A549 (cell line): Measurements from ENCODE around the gene C1orf21. TPM values are rescaled to one million over a fixed set of nuclear protein-coding genes. Genes with fewer than 3 reads are reported as not detected.

Experiments used
- ATAC-seq, 2 experiments: fragments of 200-7000 bp in 1 of 2; fragments of >200 bp in 1 of 2; cut with Nextera tagmentation in 1 of 2; cut with Tn5 transposase in 1 of 2; 3 replicates each; pipeline versions ENCODE4 v1.8.0 to v1.9.1; 2018 to 2020; ENCODE audit warnings: mild to moderate bottlenecking in 1 of 2, moderate library complexity in 1 of 2
- CTCF ChIA-PET: fragments of 300-600 bp; sonication (Branson Sonifier 250); formaldehyde crosslinking; extraction: SDS; loops from one replicate; lab custom pipeline; 2021; ENCODE audit warnings: antibody characterized with exemption, inconsistent platforms; lab: Yijun Ruan, JAX
- POLR2A ChIA-PET: fragments of 350-600 bp; formaldehyde crosslinking; extraction: SDS; loops from one replicate; lab custom pipeline; 2021; ENCODE audit warnings: antibody characterized with exemption, inconsistent platforms; lab: Yijun Ruan, JAX
- DNase-seq, 2 experiments: peaks; one replicate each; pipeline versions ENCODE4 v3.0.0 to v3.0.0-alpha.2; 2011 to 2016; ENCODE audit warnings: low read depth in 1 of 2, low spot score in 1 of 2
- FAIRE-seq: peaks from 2 replicates; lab custom pipeline; 2011; peaks lifted over from hg19 to GRCh38; lab: Jason Lieb, UNC
- H3K27ac ChIP-seq, 2 experiments: fragments of >200 bp; sonication (Bioruptor Twin); formaldehyde crosslinking; 3 replicates each; pipeline ENCODE4 v1.5.1; 2016 to 2017
- H3K4me1 ChIP-seq: fragments of >200 bp; sonication (Bioruptor Twin); formaldehyde crosslinking; 3 replicates; pipeline ENCODE4 v1.6.1; 2016
- H3K4me2 ChIP-seq: fragments of >200 bp; sonication (Bioruptor Twin); formaldehyde crosslinking; 3 replicates; pipeline ENCODE4 v1.6.1; 2016
- H3K4me3 ChIP-seq: fragments of >200 bp; sonication (Bioruptor Twin); formaldehyde crosslinking; 3 replicates; pipeline ENCODE4 v1.5.1; 2016
- H3K9me3 ChIP-seq: fragments of >200 bp; sonication (Bioruptor Twin); formaldehyde crosslinking; 3 replicates; pipeline ENCODE4 v1.6.1; 2016
- BHLHE40 ChIP-seq: IDR thresholded peaks from 2 replicates; pipeline ENCODE4 v1.6.1; 2012; ENCODE audit warnings: low read depth, low read length, inconsistent platforms
- CBX2 ChIP-seq: fragments of 200-600 bp; sonication (generic); IDR thresholded peaks from 2 replicates; pipeline ENCODE4 v1.6.1; 2016; ENCODE audit warnings: low read depth, mild to moderate bottlenecking, borderline replicate concordance
- EHF ChIP-seq: fragments of 250-450 bp; sonication (Bioruptor Pico); IDR thresholded peaks from 2 replicates; pipeline ENCODE4 v1.5.0; 2020; ENCODE audit warnings: mild to moderate bottlenecking
- FOSB ChIP-seq: fragments of 250-450 bp; sonication (Bioruptor Pico); IDR thresholded peaks from 2 replicates; pipeline ENCODE4 v1.5.0; 2020; ENCODE audit warnings: mild to moderate bottlenecking, moderate library complexity
- HDAC2 ChIP-seq: fragments of 200-600 bp; sonication (generic); IDR thresholded peaks from 2 replicates; pipeline ENCODE4 v1.6.1; 2016
- HEYL ChIP-seq: fragments of 250-450 bp; sonication (Bioruptor Pico); IDR thresholded peaks from 2 replicates; pipeline ENCODE4 v1.8.0; 2021; ENCODE audit warnings: mild to moderate bottlenecking, moderate library complexity
- JUNB ChIP-seq: fragments of >200 bp; sonication (Bioruptor Twin); formaldehyde crosslinking; IDR thresholded peaks from 2 replicates; pipeline ENCODE4 v1.6.1; 2016
- KDM1A ChIP-seq: fragments of 200-600 bp; sonication (generic); IDR thresholded peaks from 2 replicates; pipeline ENCODE4 v1.6.1; 2016; ENCODE audit warnings: low read depth, mild to moderate bottlenecking
- MAZ ChIP-seq: fragments of 150-350 bp; IDR thresholded peaks from 2 replicates; pipeline ENCODE4 v1.6.1; 2014; ENCODE audit warnings: antibody characterized with exemption, low read depth, low read length, borderline replicate concordance
- MYC ChIP-seq: IDR thresholded peaks from 2 replicates; pipeline ENCODE4 v1.6.1; 2012; ENCODE audit warnings: mild to moderate bottlenecking, inconsistent platforms, low read length, improper control_type of control experiment, borderline replicate concordance
- PBX3 ChIP-seq: IDR thresholded peaks from 2 replicates; pipeline ENCODE4 v1.6.1; 2012
- POLR2A ChIP-seq: IDR thresholded peaks from 2 replicates; pipeline ENCODE4 v1.6.1; 2012; ENCODE audit warnings: mild to moderate bottlenecking, low read length
- POLR2AphosphoS2 ChIP-seq: conservative IDR thresholded peaks from 2 replicates; pipeline ENCODE4 v1.6.1; 2012; ENCODE audit warnings: low read length, improper control_type of control experiment, inconsistent platforms
- RAD21 ChIP-seq, 2 experiments: fragments of >200 bp in 1 of 2; sonication (Bioruptor Twin) in 1 of 2; formaldehyde crosslinking in 1 of 2; IDR thresholded peaks in 1 of 2; conservative IDR thresholded peaks in 1 of 2; 2 replicates in 1 of 2; 3 replicates in 1 of 2; pipeline ENCODE4 v1.6.1; 2012 to 2018; ENCODE audit warnings: inconsistent platforms in 1 of 2
- RCOR1 ChIP-seq: fragments of 150-350 bp; IDR thresholded peaks from 2 replicates; pipeline ENCODE4 v1.6.1; 2014; ENCODE audit warnings: antibody characterized with exemption, low read length, low read depth
- RFX5 ChIP-seq: fragments of 450-650 bp; IDR thresholded peaks from 2 replicates; pipeline ENCODE4 v1.7.1; 2014; ENCODE audit warnings: antibody characterized with exemption, mild to moderate bottlenecking, moderate library complexity
- RNF2 ChIP-seq: fragments of 200-600 bp; sonication (generic); IDR thresholded peaks from 2 replicates; pipeline ENCODE4 v1.6.1; 2016; ENCODE audit warnings: low read depth, mild to moderate bottlenecking, antibody characterized with exemption, moderate library complexity, borderline replicate concordance
- SMC3 ChIP-seq: fragments of >200 bp; sonication (Bioruptor Twin); formaldehyde crosslinking; IDR thresholded peaks from 3 replicates; pipeline ENCODE4 v1.6.1; 2018; ENCODE audit warnings: inconsistent platforms
- SREBF2 ChIP-seq: fragments of 450-650 bp; IDR thresholded peaks from 2 replicates; pipeline ENCODE4 v1.6.1; 2014; ENCODE audit warnings: mild to moderate bottlenecking, moderate library complexity
- TFCP2L1 ChIP-seq: fragments of 250-450 bp; sonication (Bioruptor Pico); IDR thresholded peaks from 2 replicates; pipeline ENCODE4 v1.5.0; 2021; ENCODE audit warnings: mild to moderate bottlenecking
- TP53 ChIP-seq: fragments of 250-450 bp; sonication (Bioruptor Pico); IDR thresholded peaks from 2 replicates; pipeline ENCODE4 v1.5.0; 2021; ENCODE audit warnings: mild to moderate bottlenecking, moderate library complexity
- ZFP36 ChIP-seq: fragments of 450-650 bp; IDR thresholded peaks from 2 replicates; pipeline ENCODE4 v1.6.1; 2014; ENCODE audit warnings: borderline replicate concordance; ENCODE audit not compliant: partially characterized antibody
- ZNF302 ChIP-seq: fragments of 250-450 bp; sonication (Bioruptor Pico); IDR thresholded peaks from 2 replicates; pipeline ENCODE4 v1.9.0; 2021; ENCODE audit warnings: inconsistent platforms, mild to moderate bottlenecking, moderate library complexity
- ZSCAN20 ChIP-seq: fragments of 250-450 bp; sonication (Bioruptor Pico); IDR thresholded peaks from 2 replicates; pipeline ENCODE4 v1.8.0; 2022; ENCODE audit warnings: mild to moderate bottlenecking, moderate library complexity
- whole genome bisulfite sequencing: methylation state at CpG from one replicate; pipeline ENCODE4 v1.1.6; 2017; ENCODE audit errors: missing lambda C conversion rate; 5-methylcytosine and 5-hydroxymethylcytosine counted together
- polyA plus RNA-seq, 4 experiments: library from polyadenylated mRNA; depleted of rRNA in 3 of 4; stranded (reverse); fragments of >200 nt; fragmentation: RNase III in 1 of 4; extraction: RNeasy Plus Mini Kit Qiagen cat#74134 plus additional on column Dnase treatment in 1 of 4; gene quantifications; 2 replicates in 3 of 4; 3 replicates in 1 of 4; pipeline ENCODE4 v1.2.3, GENCODE V29; 2011 to 2017
- TF ChIP-seq, protein P1 (sequence below): fragments of 450-650 bp; IDR thresholded peaks from 2 replicates; pipeline ENCODE4 v1.6.1; 2014; ENCODE audit warnings: antibody characterized with exemption
- TF ChIP-seq, protein P2 (sequence below): fragments of 200-600 bp; sonication (generic); IDR thresholded peaks from 2 replicates; pipeline ENCODE4 v1.6.1; 2016; ENCODE audit warnings: antibody characterized with exemption, mild to moderate bottlenecking, moderate library complexity
- TF ChIP-seq, protein P3 (sequence below): fragments of 250-450 bp; sonication (Bioruptor Pico); IDR thresholded peaks from 2 replicates; pipeline ENCODE4 v1.5.0; 2021; ENCODE audit warnings: mild to moderate bottlenecking, moderate library complexity, borderline replicate concordance

Gene C1orf21
- polyA plus RNA-seq, 2 of the 4 experiments (the other 2 are of a cell fraction): 11.4 to 11.6 TPM

DNA sequence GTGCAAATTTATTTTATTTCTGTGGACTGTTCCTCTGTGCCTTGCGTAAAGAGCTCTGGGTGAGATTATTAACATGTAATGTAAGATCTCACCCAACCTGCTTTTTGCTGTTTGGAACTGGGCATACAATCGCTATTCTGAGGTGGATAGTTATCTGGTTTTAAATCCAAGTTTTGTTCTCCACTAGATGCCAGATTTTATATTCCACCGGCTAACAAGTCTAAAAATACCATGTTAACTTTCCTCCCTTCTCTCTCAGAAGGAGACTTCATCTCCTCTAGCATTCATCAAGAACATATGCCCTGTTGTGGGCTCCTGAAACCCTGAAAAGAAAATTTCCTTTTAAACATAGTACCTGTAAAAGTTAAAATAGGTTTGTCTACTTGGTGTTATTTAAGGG lies 56.4 kb downstream of the C1orf21 start:
- H3K4me2 ChIP-seq: no peak overlapping the region
- no peak for TF ChIP-seq TFCP2L1 (CRISPR knock-in tag)
- TF ChIP-seq SREBF2: no peak
- TF ChIP-seq ZSCAN20: no peak
- TF ChIP-seq KDM1A: no peak
- no peak for TF ChIP-seq RAD21 (conservative IDR thresholded peaks at IDR 0.05 in 1 of 2, IDR thresholded peaks at IDR 0.05 in 1 of 2)
- TF ChIP-seq JUNB: no peak
- no peak for TF ChIP-seq PBX3
- no peaks in the 10 kb centered on the region for H3K4me1 ChIP-seq
- WGBS: 84% methylated on average over 3 of the region's 3 CpGs
- CTCF ChIA-PET: no interaction called here
- FAIRE-seq: no peak
- ATAC-seq: no peak
- no peak overlapping the region for H3K27ac ChIP-seq
- DNase-seq: no peak
- no peak overlapping the region for H3K4me3 ChIP-seq
- POLR2A ChIA-PET: no interaction called here
- H3K9me3 ChIP-seq: no peaks in the 10 kb centered on the region

DNA sequence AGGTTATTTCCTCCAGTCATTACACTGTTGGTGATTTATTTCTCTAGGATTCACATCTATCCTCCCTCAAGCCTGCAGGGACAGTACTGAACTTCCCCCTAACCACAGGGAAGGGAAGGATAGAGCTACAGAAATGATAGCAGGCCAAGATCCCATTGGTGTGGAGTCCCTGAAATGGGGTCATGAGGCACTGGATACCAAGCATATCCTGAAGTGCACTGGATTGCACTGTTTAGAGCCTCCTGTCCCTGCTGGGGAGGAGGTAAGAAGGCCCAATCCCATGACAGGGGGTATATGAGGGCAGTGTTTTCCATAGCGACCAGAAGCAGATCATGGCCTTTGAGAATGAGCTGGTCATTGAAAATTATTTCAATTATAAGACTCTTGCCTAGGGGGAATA lies 56.8 kb downstream of the C1orf21 start:
- 61% methylated on average over 1 of the region's 1 CpG for WGBS
- no peaks in the 10 kb centered on the region for H3K4me1 ChIP-seq
- ChIA-PET CTCF (no interaction called here), POLR2A (no interaction called here)
- no peak for ATAC-seq
- FAIRE-seq: no peak
- no peak overlapping the region for H3K4me2 ChIP-seq
- no peak overlapping the region for H3K4me3 ChIP-seq
- TF ChIP-seq CBX2: no peak
- no peak for TF ChIP-seq RFX5
- TF ChIP-seq FOSB (CRISPR knock-in tag): no peak
- TF ChIP-seq SREBF2: no peak
- no peak for TF ChIP-seq ZFP36
- TF ChIP-seq KDM1A: no peak
- no peaks in the 10 kb centered on the region for H3K9me3 ChIP-seq
- H3K27ac ChIP-seq: no peak overlapping the region
- no peak for DNase-seq

DNA sequence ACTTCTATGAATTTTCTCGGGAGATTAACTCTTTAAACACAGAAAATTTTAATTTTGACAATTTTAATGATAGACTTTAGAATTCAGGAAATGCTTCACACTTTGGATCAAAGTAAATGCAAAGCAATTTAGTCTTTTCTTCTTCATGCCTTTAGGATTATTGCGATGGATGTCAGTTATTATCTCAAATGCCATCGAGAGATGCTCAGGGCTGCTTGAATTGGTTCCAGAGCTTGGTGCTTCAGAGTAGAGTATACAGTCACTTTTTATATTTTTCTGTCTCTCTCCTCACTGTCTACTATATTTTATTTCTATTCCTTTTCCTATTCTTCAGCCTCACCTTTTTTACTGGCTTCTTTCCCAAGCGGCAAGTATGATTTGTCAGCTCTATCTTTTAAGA lies 59.2 kb downstream of the C1orf21 start:
- Histone ChIP-seq H3K4me1 (no peaks in the 10 kb centered on the region), H3K4me3 (no peak overlapping the region), H3K4me2 (no peak overlapping the region), H3K9me3 (no peaks in the 10 kb centered on the region), H3K27ac (no peak overlapping the region)
- TF ChIP-seq, protein P1, sequence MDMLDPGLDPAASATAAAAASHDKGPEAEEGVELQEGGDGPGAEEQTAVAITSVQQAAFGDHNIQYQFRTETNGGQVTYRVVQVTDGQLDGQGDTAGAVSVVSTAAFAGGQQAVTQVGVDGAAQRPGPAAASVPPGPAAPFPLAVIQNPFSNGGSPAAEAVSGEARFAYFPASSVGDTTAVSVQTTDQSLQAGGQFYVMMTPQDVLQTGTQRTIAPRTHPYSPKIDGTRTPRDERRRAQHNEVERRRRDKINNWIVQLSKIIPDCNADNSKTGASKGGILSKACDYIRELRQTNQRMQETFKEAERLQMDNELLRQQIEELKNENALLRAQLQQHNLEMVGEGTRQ: no peak
- TF ChIP-seq RNF2 (no peak), POLR2AphosphoS2 (no peak), HEYL (CRISPR knock-in tag) (no peak), MAZ (no peak), HDAC2 (no peak), RCOR1 (no peak), POLR2A (no peak), MYC (no peak), PBX3 (no peak), SMC3 (no peak), EHF (CRISPR knock-in tag) (no peak), TP53 (CRISPR knock-in tag) (no peak), BHLHE40 (no peak), ZNF302 (CRISPR knock-in tag) (no peak), RFX5 (no peak)
- TF ChIP-seq, protein P2, sequence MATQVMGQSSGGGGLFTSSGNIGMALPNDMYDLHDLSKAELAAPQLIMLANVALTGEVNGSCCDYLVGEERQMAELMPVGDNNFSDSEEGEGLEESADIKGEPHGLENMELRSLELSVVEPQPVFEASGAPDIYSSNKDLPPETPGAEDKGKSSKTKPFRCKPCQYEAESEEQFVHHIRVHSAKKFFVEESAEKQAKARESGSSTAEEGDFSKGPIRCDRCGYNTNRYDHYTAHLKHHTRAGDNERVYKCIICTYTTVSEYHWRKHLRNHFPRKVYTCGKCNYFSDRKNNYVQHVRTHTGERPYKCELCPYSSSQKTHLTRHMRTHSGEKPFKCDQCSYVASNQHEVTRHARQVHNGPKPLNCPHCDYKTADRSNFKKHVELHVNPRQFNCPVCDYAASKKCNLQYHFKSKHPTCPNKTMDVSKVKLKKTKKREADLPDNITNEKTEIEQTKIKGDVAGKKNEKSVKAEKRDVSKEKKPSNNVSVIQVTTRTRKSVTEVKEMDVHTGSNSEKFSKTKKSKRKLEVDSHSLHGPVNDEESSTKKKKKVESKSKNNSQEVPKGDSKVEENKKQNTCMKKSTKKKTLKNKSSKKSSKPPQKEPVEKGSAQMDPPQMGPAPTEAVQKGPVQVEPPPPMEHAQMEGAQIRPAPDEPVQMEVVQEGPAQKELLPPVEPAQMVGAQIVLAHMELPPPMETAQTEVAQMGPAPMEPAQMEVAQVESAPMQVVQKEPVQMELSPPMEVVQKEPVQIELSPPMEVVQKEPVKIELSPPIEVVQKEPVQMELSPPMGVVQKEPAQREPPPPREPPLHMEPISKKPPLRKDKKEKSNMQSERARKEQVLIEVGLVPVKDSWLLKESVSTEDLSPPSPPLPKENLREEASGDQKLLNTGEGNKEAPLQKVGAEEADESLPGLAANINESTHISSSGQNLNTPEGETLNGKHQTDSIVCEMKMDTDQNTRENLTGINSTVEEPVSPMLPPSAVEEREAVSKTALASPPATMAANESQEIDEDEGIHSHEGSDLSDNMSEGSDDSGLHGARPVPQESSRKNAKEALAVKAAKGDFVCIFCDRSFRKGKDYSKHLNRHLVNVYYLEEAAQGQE: no peak
- TF ChIP-seq, protein P3, sequence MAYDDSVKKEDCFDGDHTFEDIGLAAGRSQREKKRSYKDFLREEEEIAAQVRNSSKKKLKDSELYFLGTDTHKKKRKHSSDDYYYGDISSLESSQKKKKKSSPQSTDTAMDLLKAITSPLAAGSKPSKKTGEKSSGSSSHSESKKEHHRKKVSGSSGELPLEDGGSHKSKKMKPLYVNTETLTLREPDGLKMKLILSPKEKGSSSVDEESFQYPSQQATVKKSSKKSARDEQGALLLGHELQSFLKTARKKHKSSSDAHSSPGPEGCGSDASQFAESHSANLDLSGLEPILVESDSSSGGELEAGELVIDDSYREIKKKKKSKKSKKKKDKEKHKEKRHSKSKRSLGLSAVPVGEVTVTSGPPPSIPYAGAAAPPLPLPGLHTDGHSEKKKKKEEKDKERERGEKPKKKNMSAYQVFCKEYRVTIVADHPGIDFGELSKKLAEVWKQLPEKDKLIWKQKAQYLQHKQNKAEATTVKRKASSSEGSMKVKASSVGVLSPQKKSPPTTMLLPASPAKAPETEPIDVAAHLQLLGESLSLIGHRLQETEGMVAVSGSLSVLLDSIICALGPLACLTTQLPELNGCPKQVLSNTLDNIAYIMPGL (CRISPR knock-in tag): no peak
- ChIA-PET CTCF (no interaction called here), POLR2A (no interaction called here)
- WGBS: 66% methylated on average over 4 of the region's 4 CpGs
- no peak for ATAC-seq
- no peak for FAIRE-seq
- no peak for DNase-seq
